Lung (tissue), 12 donors: Measurements from ENCODE around the gene ITK. TPM values are rescaled to one million over a fixed set of nuclear protein-coding genes. Genes with fewer than 3 reads are reported as not detected.

Experiments
- ATAC-seq: fragments of 200-7000 bp; cut with Tn5 transposase; one replicate; pipeline ENCODE4 v1.9.1; 2020; ENCODE audit warnings: moderate number of reproducible peaks; ENCODE audit not compliant: insufficient read depth, low FRiP score
- DNase-seq, 3 donors: peaks; one replicate each; pipeline ENCODE4 v3.0.0-alpha.2; 2013 to 2017
- H3K27ac ChIP-seq, 2 donors: one replicate each; pipeline ENCODE4 v1.5.1; 2013; ENCODE audit warnings: mild to moderate bottlenecking in 2 of 2, moderate library complexity in 2 of 2, control low read depth in 1 of 2, inconsistent platforms in 1 of 2, low read depth in 1 of 2, low read length in 1 of 2
- H3K27me3 ChIP-seq, 3 donors: one replicate each; pipeline ENCODE4 v1.5.1; 2013; ENCODE audit warnings: low read length in 2 of 3; ENCODE audit not compliant: control insufficient read depth in 3 of 3, insufficient read depth in 3 of 3
- H3K36me3 ChIP-seq, 4 donors: one replicate each; pipeline ENCODE4 v1.5.1; 2013; ENCODE audit warnings: low read length in 4 of 4, mild to moderate bottlenecking in 1 of 4, moderate library complexity in 1 of 4; ENCODE audit not compliant: control insufficient read depth in 4 of 4, insufficient read depth in 4 of 4
- H3K4me1 ChIP-seq, 5 donors: one replicate each; pipeline ENCODE4 v1.5.1; 2013; ENCODE audit warnings: low read length in 5 of 5, mild to moderate bottlenecking in 2 of 5, moderate library complexity in 1 of 5; ENCODE audit not compliant: control insufficient read depth in 5 of 5, insufficient read depth in 5 of 5
- H3K4me3 ChIP-seq: one replicate; pipeline ENCODE4 v1.5.1; 2013; ENCODE audit warnings: mild to moderate bottlenecking, control low read depth, moderate library complexity
- H3K9ac ChIP-seq, 2 donors: one replicate each; pipeline ENCODE4 v1.5.1; 2013; ENCODE audit warnings: low read length in 2 of 2, control low read depth in 1 of 2; ENCODE audit not compliant: insufficient read depth in 1 of 2
- H3K9me3 ChIP-seq, 4 donors: one replicate each; pipeline ENCODE4 v1.5.1; 2013; ENCODE audit warnings: low read length in 3 of 4, mild to moderate bottlenecking in 1 of 4, moderate library complexity in 1 of 4; ENCODE audit not compliant: control insufficient read depth in 4 of 4, insufficient read depth in 3 of 4
- CTCF ChIP-seq: IDR thresholded peaks from 2 replicates; pipeline ENCODE4 v1.5.1; 2012; ENCODE audit warnings: mild to moderate bottlenecking; ENCODE audit errors: control extremely low read depth, extremely low read depth
- WGBS, 2 donors: extraction: QIAGEN DNeasy Blood & Tissue Kit; methylation state at CpG; one replicate each; pipeline ENCODE4 v1.1.7; 2013; 5-methylcytosine and 5-hydroxymethylcytosine counted together
- polyA plus RNA-seq, 2 donors: library from polyadenylated mRNA; stranded (reverse); fragments of 200-250 nt; gene quantifications; one replicate each; pipeline ENCODE4 v1.2.1, GENCODE V29; 2013
- total RNA-seq, 2 donors: library from RNA; depleted of rRNA in 1 of 2; stranded (reverse); fragments of >200 nt in 1 of 2; gene quantifications; one replicate each; pipeline ENCODE4 v1.2.1, GENCODE V29; 2014 to 2021
- donor health status: control.
- donor health status: control.
- donor health status: Bipolar disorder and iron deficiency.
- donor health status: healthy.
- donor health status: DM: yes; HTN: yes; CAD: no.

ITK gene
- total and polyA plus RNA-seq, 4 donors, result 0.91 to 3.4 (median 2.8) TPM

- Histone ChIP-seq H3K27me3 (peaks cover 0 to 3% (median 0%) of the 10 kb centered on the region in 3 donors), H3K36me3 (no peaks in the 10 kb centered on the region), H3K27ac (no peak overlapping the region), H3K4me3 (no peak overlapping the region), H3K9ac (no peak overlapping the region), H3K4me1 (peaks cover 0 to 2% (median 0%) of the 10 kb centered on the region in 5 donors), H3K9me3 (no peaks in the 10 kb centered on the region)
- 86 to 92% methylated on average over 7 of the region's 7 CpGs for WGBS, 2 donors
- no peak for ATAC-seq
- DNase-seq, result no peak
- TF ChIP-seq CTCF, result no peak
Measured at GRCh38 chr5:157189223-157189622, 8.6 kb downstream of the ITK start.

- 83 to 94% methylated on average over 10 of the region's 10 CpGs for WGBS, 2 donors
- ATAC-seq, result no peak
Measured at GRCh38 chr5:157193699-157194424, 13.2 kb downstream of the ITK start.

GRCh38 chr5:157196045-157196444 lies 15.4 kb downstream of the ITK start:
- peaks cover 0 to 3% (median 3%) of the 10 kb centered on the region in 3 donors for H3K27me3 ChIP-seq
- ATAC-seq, result no peak
- H3K9ac ChIP-seq, result no peak overlapping the region
- TF ChIP-seq CTCF, result no peak
- H3K27ac ChIP-seq, result no peak overlapping the region
- H3K36me3 ChIP-seq, result no peaks in the 10 kb centered on the region
- H3K4me3 ChIP-seq, result no peak overlapping the region
- no peaks in the 10 kb centered on the region for H3K4me1 ChIP-seq
- H3K9me3 ChIP-seq, result no peaks in the 10 kb centered on the region
- peak in 1 of 3 donors; percentile 4 for DNase-seq

More at GRCh38 chr5:157193699-157194424, 13.2 kb downstream of the ITK start:
- Histone ChIP-seq H3K4me1 (no peaks in the 10 kb centered on the region), H3K4me3 (no peak overlapping the region), H3K27me3 (peaks cover 0 to 3% (median 3%) of the 10 kb centered on the region in 3 donors), H3K27ac (no peak overlapping the region), H3K36me3 (no peaks in the 10 kb centered on the region), H3K9me3 (no peaks in the 10 kb centered on the region), H3K9ac (no peak overlapping the region)
- DNase-seq, result no peak
- TF ChIP-seq CTCF, result no peak
